GM19025 (cell line): ENCODE data around the gene CCDC137.

Source experiments
- ATAC-seq: cut with Tn5 transposase; IDR thresholded peaks from one replicate; pipeline ENCODE4 v1.9.1; 2021; ENCODE audit warnings: mild to moderate bottlenecking, low read depth, moderate library complexity; ENCODE audit not compliant: unreplicated experiment

The CCDC137 gene

DNA sequence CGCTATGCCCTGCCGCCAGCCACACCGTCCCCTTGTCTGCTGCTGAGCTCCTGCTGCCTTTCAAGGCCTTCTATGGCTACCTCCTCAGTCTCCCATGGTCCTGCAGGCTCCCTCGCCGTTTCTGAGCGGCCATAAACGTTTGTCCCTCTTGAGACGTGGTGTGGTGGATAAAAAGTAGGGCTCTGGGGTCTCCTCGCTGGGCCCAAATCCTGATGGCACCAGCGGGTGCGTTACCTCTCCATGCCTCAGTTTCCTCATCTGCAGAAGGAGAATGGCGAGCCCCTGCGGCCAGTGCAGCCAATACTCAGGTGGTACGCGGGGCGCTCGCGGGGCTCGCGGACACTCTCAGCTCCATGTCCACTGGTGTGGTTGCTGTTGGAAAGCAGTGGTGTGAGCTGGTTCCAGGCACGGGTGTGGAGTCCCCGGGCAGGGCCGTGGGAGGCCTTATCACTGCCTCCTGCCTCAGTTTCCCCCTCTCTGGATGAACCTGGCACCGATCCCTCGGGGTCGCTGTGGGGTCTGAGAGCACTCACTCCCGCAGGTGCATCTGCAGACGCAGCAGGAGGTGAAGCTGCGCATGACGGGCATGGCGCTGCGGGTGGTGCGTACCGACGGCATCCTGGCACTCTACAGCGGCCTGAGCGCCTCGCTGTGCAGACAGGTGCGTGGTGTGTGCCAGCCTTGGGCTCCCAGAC is 48.0 kb downstream of the CCDC137 start:
- ATAC-seq: no peak

- no peak for ATAC-seq
Measured at GRCh38 chr17:81715107-81715871, 48.8 kb downstream of the CCDC137 start.

DNA sequence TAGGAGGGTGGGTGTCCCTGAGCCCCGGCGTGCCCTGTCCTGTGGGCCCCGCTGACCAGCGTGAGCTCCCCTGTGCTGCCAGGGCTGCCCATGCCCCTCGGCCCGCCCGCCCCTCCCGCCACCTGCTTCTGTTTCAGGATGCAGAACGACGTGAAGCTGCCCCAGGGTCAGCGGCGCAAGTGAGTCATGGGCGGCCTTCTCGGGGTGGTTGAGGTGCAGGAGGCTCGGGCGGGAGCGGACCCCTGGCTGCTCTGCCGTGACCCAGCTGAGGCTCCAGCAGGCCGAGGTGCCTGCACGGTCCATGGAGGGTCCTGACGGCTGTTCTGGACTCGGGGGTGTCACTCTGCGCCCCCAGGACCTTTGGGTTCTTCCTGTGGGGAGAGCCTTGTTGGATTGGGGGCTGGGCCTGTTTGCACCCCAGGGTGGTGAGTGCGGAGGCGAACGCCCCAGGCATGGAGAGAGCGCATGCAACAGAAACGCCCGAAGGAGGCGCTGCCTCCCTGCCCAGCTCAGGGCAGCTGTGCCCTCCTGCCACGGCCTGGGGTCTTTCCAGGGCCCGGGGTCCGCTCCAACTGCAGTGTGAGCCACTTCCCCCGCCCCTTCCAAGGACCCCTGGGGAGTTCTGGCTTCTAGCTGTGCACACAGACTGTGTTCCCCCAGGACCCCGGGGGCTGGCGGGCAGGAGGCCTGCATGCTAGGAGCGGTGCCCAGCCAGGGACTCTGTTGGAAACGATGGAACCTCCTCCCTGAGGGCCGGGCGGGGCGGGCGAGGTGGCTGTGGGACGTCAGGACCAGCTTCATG is 49.5 kb downstream of the CCDC137 start:
- ATAC-seq: no peak

DNA sequence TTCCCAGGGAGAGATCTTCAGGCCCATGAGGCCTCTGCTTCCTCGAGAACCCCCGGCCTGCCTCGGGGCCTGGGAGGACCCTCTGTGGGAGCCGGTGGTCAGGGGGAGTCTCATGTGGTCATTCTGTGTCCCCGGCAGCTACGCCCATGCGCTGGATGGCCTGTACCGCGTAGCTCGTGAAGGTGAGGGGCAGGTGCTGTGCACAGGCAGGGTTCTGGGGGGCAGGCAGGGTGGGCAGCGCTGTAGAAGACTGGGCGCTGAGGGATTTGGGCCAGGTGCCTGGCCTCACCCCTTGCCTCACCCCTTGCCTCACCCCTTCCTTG is 50.1 kb downstream of the CCDC137 start:
- ATAC-seq: no peak

DNA sequence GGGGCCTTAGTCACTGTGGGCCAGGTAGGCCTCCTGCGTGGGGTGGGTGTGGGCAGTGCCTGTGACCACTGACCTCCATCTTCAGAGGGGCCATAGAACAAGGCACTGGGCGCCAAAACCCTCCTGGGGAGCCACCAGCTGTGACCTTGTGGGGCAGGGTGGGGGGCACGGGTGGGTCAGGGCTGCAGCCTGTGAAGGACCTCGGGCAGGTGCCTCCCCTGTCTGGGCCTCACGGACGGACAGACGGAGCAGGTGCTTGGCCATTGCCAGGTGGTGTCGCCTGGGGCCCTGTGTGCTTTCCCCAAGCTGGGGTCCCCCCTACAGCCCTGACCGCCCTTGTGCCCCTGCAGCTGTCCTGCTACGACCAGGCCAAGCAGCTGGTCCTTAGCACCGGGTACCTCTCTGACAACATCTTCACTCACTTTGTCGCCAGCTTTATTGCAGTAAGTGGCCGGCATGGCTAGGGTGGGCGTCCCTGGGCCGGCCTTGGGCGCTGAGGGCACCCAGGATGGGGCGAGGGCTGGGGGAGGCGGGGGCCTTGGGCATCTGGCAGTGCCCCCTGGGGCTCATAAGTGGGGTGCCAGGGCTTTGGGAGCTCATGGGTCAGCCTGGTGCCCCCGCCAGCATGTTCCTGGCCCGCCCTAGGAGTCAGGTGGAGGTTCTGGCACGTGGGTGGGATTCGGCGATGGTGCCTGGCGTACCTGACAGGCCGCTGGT is 50.7 kb downstream of the CCDC137 start:
- no peak for ATAC-seq

GRCh38 chr17:81717766-81718089 is 51.2 kb downstream of the CCDC137 start:
- no peak for ATAC-seq

DNA sequence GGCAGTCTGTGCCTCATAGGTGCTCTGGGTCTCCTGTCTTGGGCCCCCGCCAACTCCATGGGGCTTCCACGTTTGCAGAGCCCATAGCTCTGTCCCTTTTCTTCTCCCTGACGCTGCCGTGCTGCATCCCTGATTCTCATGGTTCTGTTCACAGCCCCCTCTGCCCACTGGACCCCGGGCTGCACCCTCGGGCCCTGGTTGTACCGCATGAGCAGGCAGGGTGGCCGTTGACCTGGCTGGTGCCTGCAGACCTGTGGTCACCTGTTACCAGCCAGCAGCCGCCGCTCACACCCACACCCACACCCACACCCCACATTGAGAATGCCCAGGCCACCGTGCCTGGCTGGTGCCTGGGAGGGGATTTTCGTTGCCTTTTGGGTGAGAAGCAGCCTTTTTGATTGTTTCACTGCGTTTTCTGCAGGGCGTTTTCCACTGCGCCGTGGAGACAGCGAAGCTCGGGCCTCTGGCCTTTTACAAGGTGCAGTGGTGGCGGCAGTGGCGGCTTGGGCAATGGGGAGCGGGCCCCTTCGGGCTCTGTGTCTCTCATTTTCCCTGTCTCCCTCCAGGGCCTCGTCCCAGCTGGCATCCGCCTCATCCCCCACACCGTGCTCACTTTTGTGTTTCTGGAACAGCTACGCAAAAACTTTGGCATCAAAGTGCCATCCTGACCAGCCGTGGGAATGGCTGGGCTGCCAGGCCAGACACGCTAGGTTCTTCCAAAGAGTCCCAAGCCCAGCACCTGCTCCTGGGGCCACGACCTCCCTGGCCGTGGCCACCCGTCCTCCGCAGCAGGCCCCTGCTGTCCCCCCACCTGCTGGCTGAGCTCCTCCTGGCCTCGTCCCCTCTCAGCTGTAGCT is 53.1 kb downstream of the CCDC137 start:
- ATAC-seq: no peak

DNA sequence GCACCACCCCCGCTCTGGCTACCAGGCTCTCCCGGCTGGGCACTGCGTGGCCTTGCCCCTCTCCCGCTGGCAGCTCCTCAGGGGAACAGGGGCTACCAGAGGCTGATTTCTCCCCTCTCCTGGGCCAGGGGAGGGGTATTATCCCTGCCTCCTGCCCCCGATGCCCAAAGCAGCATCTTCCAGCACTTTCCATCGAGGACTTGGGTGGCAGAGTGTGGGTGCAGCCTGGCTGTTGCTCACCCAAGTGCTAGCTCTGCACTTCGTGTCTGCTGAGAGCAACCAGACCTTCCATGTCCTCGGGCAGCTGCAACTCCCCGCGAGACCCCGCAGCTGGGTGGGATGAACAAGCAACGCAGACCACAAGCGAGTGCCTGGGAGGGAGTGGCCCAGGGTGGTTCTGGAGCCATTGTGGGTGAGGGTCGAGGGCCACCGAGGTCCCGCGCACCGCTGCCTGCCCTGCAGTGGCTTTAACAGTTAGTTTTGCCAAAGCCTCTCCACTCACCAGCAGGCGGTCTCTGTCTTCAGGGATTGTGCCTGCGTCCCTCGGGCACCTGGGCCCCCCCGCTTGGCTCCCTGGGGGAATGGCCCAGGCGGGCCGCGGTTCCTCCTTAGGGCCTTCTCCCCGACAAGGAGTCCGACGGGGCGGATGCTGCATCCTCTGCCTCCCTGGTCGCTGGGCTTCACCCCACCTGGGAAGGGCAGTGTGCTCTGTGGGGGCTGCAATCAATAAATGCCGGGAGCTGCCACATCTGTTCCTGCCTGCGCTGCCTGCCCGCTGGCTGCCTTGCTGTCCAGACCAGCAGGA is 53.9 kb downstream of the CCDC137 start:
- ATAC-seq: no peak

- no peak for ATAC-seq
Measured at GRCh38 chr17:81722184-81723120, 55.9 kb downstream of the CCDC137 start.
